ENCODE measurements around the gene SNAPC2.

SNAPC2 gene

DNA sequence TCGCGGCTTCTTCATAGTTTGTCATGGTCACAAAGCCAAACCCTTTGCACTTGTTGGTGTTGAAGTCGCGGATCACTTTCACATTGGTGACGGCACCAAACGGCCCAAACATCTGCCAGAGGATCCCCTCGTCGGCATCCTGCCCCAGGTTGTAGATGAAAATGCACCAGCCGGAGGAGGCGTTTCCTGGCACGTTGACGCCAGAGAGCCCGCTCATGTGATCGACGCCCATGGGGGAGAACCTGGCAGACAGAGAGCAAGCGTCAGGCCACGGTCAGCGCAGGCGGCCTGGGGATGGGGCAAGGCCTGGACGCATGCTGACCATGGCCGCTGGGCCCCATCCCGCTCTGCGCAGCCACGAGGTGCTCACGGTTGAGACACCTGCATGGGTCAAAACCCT is 43.4 kb downstream of the SNAPC2 start:
- in situ Hi-C loops (cut with HindIII; ENCODE audit: low sequenced_read_pairs), result loop anchor here (10.0 kb wide), 1 partner anchor 181 kb away; the partner anchor contains the start of gene FBN3
- TF ChIP-seq CTCF (IDR thresholded peaks at IDR 0.05; ENCODE audit: low read depth, low read length, missing control alignments), result no peak
- H3K4me3 ChIP-seq (ENCODE audit: low read depth, low read length), result no peak overlapping the region
- no peak for DNase-seq (ENCODE audit: low read depth)

GRCh38 chr19:7965259-7965841 is 45.2 kb downstream of the SNAPC2 start:
- no peak for DNase-seq (ENCODE audit: low read depth)
- no peak overlapping the region for H3K4me3 ChIP-seq (ENCODE audit: low read depth, low read length)
- no peak for TF ChIP-seq CTCF (IDR thresholded peaks at IDR 0.05; ENCODE audit: low read depth, low read length, missing control alignments)
- in situ Hi-C loops (cut with HindIII; ENCODE audit: low sequenced_read_pairs), result loop anchor here (10.0 kb wide), 1 partner anchor 179 kb away; the partner anchor contains the start of gene FBN3

- no peak for TF ChIP-seq CTCF (IDR thresholded peaks at IDR 0.05; ENCODE audit: low read depth, low read length, missing control alignments)
- no peak for DNase-seq (ENCODE audit: low read depth)
- H3K4me3 ChIP-seq (ENCODE audit: low read depth, low read length), result no peak overlapping the region
- in situ Hi-C loops (cut with HindIII; ENCODE audit: low sequenced_read_pairs), result loop anchor here (10.0 kb wide), 1 partner anchor 179 kb away; the partner anchor contains the start of gene FBN3
Observed at GRCh38 chr19:7965921-7966665, 46.0 kb downstream of the SNAPC2 start.

DNA sequence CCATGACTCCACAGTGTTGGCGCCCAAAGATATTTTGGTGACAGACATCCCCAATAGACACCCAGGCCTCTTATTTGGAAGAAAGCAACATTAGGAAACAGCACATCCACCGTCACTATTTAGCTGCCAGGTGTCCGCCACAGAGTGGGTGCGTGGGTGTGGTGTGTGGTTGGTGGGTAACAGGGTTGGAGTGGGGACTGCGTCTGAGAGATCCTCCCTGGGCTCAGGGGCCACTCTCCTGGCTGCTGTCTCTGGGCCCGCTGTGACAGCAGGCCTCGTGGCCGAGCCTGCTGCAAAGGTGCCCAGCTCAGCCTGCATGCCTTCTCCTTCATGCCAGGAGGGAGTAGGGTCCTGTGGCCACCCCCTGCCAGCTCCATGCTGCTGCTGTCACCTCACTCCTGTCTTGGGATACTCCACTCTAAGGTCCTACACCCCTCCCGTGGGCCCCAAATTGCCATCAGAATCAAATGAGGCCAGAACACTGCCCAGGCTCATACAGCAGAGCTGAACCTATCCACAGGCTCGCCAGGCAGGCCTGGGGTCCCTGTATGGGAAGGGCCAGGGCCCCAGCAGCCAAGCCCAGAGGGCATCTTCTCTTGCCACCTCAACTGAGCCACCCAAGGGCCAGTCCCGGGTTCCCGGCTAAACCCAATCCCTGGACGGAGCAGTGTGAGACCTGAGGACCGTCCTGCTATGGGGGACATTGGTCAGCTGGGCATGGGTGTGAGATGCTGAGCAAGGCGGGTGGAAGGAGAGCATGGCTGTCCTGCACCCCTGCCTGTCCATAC is 48.1 kb downstream of the SNAPC2 start:
- no peak for DNase-seq (ENCODE audit: low read depth)
- H3K4me3 ChIP-seq (ENCODE audit: low read depth, low read length), result no peak overlapping the region
- in situ Hi-C loops (cut with HindIII; ENCODE audit: low sequenced_read_pairs), result loop anchor here (10.0 kb wide), 1 partner anchor 177 kb away; the partner anchor contains the start of gene FBN3
- TF ChIP-seq CTCF (IDR thresholded peaks at IDR 0.05; ENCODE audit: low read depth, low read length, missing control alignments), result no peak

- no peak for TF ChIP-seq CTCF (IDR thresholded peaks at IDR 0.05; ENCODE audit: low read depth, low read length, missing control alignments)
Observed at GRCh38 chr19:7968796-7969554, 48.8 kb downstream of the SNAPC2 start.

GRCh38 chr19:7969555-7969939 is 49.4 kb downstream of the SNAPC2 start:
- DNase-seq (ENCODE audit: low read depth), result no peak
- in situ Hi-C loops (cut with HindIII; ENCODE audit: low sequenced_read_pairs), result loop anchor here (10.0 kb wide), 1 partner anchor 175 kb away; the partner anchor contains the start of gene FBN3

More at GRCh38 chr19:7968796-7969554, 48.8 kb downstream of the SNAPC2 start:
- in situ Hi-C loops (cut with HindIII; ENCODE audit: low sequenced_read_pairs), result loop anchor here (10.0 kb wide), 1 partner anchor 176 kb away; the partner anchor contains the start of gene FBN3
- no peak overlapping the region for H3K4me3 ChIP-seq (ENCODE audit: low read depth, low read length)
- DNase-seq (ENCODE audit: low read depth), result no peak

More at GRCh38 chr19:7969555-7969939, 49.4 kb downstream of the SNAPC2 start:
- no peak overlapping the region for H3K4me3 ChIP-seq (ENCODE audit: low read depth, low read length)
- TF ChIP-seq CTCF (IDR thresholded peaks at IDR 0.05; ENCODE audit: low read depth, low read length, missing control alignments), result no peak
